ENCODE data around the gene GATD1.

GATD1 gene

GRCh38 chr11:813456-814096, 36.3 kb upstream of the GATD1 start:
- TF ChIP-seq CTCF (IDR thresholded peaks at IDR 0.05; ENCODE audit: insufficient read depth, low read length, poor library complexity, severe bottlenecking), result no peak
- Histone ChIP-seq H3K27me3 (replicated peaks; ENCODE audit: control insufficient read depth, insufficient read depth, low read length) (no peaks in the 10 kb centered on the region), H3K4me3 (replicated peaks; ENCODE audit: low read depth, low read length) (no peak overlapping the region), H3K36me3 (ENCODE audit: control insufficient read depth, insufficient read depth, low read length) (peaks cover 31% of the 10 kb centered on the region)
- no peak for DNase-seq (ENCODE audit: extremely low read depth, insufficient read length)

- Histone ChIP-seq H3K4me3 (replicated peaks; ENCODE audit: low read depth, low read length) (no peak overlapping the region), H3K27me3 (replicated peaks; ENCODE audit: control insufficient read depth, insufficient read depth, low read length) (no peaks in the 10 kb centered on the region), H3K36me3 (ENCODE audit: control insufficient read depth, insufficient read depth, low read length) (peaks cover 31% of the 10 kb centered on the region)
- no peak for DNase-seq (ENCODE audit: extremely low read depth, insufficient read length)
- TF ChIP-seq CTCF (IDR thresholded peaks at IDR 0.05; ENCODE audit: insufficient read depth, low read length, poor library complexity, severe bottlenecking), result no peak
Observed at GRCh38 chr11:813072-813455, 35.8 kb upstream of the GATD1 start.

GRCh38 chr11:812390-812789, 35.1 kb upstream of the GATD1 start:
- Histone ChIP-seq H3K4me3 (replicated peaks; ENCODE audit: low read depth, low read length) (no peak overlapping the region), H3K36me3 (ENCODE audit: control insufficient read depth, insufficient read depth, low read length) (peaks cover 31% of the 10 kb centered on the region), H3K27me3 (replicated peaks; ENCODE audit: control insufficient read depth, insufficient read depth, low read length) (no peaks in the 10 kb centered on the region)
- TF ChIP-seq CTCF (IDR thresholded peaks at IDR 0.05; ENCODE audit: insufficient read depth, low read length, poor library complexity, severe bottlenecking), result no peak
- DNase-seq (ENCODE audit: extremely low read depth, insufficient read length), result no peak

- peak; percentile 8 for TF ChIP-seq CTCF (IDR thresholded peaks at IDR 0.05; ENCODE audit: insufficient read depth, low read length, poor library complexity, severe bottlenecking)
- Histone ChIP-seq H3K36me3 (ENCODE audit: control insufficient read depth, insufficient read depth, low read length) (peaks cover 31% of the 10 kb centered on the region), H3K27me3 (replicated peaks; ENCODE audit: control insufficient read depth, insufficient read depth, low read length) (no peaks in the 10 kb centered on the region), H3K4me3 (replicated peaks; ENCODE audit: low read depth, low read length) (peak overlapping the region; percentile 96)
- no peak for DNase-seq (ENCODE audit: extremely low read depth, insufficient read length)
Observed at GRCh38 chr11:811446-812245, 34.4 kb upstream of the GATD1 start.

GRCh38 chr11:810040-810567, 32.8 kb upstream of the GATD1 start:
- Histone ChIP-seq H3K36me3 (ENCODE audit: control insufficient read depth, insufficient read depth, low read length) (peaks cover 26% of the 10 kb centered on the region), H3K4me3 (replicated peaks; ENCODE audit: low read depth, low read length) (peak overlapping the region; percentile 96), H3K27me3 (replicated peaks; ENCODE audit: control insufficient read depth, insufficient read depth, low read length) (no peaks in the 10 kb centered on the region)
- TF ChIP-seq CTCF (IDR thresholded peaks at IDR 0.05; ENCODE audit: insufficient read depth, low read length, poor library complexity, severe bottlenecking), result no peak
- DNase-seq (ENCODE audit: extremely low read depth, insufficient read length), result no peak
